Stimulated activated CD8-positive, alpha-beta memory T cell treated with anti-CD3 and anti-CD28 coated beads, Interleukin-4, amount 100 ng/mL, for 1 hour (primary cell): ENCODE results near the gene ANKH.

Experiments
- DNase-seq, 2 donors: peaks; one replicate each; pipeline ENCODE4 v3.0.0-alpha.2; 2020; ENCODE audit warnings: low read depth in 2 of 2, low spot score in 1 of 2

ANKH gene

DNA sequence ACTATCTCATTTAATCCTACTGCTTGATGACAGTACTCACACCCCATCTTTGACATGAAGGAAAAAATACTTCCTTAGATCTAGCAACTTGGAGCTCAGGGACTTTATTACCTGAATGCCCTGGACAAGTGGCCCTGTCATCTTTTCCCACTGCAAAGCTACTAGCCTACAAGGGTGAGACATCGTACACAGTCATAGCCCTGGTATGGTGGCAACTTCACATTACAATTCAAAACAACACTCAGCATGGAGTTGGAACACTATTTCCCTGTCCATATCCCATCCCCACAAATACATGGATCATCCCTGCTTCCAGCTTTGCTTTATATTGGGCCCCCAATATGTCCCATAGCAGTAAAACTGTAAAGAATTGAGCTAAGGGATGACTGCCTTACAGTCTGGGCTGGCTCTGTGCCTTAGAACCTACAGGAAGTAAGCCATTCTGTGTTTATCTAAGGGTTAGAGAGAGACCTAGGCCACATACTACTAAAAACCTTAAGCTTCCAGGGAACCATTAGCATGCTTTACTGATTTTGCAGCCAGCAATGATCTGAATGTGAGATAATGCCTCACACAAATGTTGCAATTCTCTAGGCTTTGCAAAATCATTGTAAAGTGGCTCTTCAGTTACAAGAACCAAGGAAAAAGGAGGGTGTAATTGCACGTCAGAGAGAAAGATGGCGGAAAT is 151.2 kb downstream of the ANKH start:
- DNase-seq: no peak

DNA sequence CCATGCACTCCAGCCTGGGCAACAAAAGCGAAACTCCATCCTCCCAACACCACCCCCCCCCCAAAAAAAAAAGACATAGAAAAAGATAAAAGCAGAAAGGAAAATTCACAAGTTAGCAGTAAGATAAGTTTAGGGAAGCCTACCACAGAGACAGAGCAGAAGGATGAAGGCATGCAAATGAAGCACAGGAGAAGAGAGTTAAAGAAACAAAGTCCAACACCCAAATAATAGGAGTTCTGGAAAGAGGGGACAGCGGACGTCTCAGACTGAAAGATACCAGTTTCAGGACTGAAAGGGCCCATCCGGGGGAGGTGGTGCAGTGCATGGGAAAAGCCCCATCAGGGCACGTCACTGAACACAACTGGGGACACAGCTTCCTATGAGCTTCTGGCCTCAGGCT is 152.8 kb downstream of the ANKH start:
- no peak for DNase-seq

- no peak for DNase-seq
Observed at GRCh38 chr5:14716755-14717752, 154.5 kb downstream of the ANKH start.

DNA sequence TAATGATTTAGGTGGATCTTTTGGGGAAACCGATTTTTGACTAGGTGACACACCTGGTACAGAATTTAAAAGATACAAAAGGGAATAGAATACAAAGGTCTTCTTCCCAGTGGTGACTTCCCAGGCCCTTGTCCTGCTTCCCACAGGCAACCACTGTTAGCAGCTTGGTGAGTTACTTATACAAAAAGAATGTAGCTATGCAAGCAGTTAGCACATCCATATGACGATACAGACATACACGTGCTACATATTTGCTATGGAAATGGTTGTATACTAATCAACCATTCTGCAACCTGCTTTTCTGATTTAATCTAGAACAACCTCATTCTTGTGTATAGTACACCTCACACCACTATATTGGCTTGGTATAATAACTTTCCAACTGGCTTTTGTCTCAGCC is 156.1 kb downstream of the ANKH start:
- no peak for DNase-seq

DNA sequence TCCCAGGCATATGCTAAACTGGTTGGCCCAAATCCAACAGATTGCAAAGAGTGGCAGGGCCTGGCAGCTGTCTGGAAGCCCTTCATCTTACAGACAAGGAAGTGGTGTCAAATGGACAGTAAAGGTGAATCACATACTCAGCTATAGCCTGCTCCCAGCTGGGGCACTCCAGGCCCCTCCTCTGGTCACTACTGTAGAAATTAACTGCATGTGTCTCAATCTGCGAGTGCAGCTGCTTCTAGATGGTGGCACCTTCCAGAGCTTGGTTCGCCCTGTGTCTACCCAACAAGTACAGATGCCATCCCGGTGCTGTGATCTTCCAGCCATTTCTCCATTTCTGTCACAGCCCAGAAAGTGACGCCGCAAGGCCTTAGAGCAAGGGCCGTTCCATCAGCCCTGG is 156.9 kb downstream of the ANKH start:
- DNase-seq: no peak

GRCh38 chr5:14713476-14714390 is 157.8 kb downstream of the ANKH start:
- no peak for DNase-seq

- no peak for DNase-seq
Observed at GRCh38 chr5:14712666-14713065, 158.9 kb downstream of the ANKH start.

- DNase-seq: no peak
Observed at GRCh38 chr5:14712131-14712530, 159.4 kb downstream of the ANKH start.

DNA sequence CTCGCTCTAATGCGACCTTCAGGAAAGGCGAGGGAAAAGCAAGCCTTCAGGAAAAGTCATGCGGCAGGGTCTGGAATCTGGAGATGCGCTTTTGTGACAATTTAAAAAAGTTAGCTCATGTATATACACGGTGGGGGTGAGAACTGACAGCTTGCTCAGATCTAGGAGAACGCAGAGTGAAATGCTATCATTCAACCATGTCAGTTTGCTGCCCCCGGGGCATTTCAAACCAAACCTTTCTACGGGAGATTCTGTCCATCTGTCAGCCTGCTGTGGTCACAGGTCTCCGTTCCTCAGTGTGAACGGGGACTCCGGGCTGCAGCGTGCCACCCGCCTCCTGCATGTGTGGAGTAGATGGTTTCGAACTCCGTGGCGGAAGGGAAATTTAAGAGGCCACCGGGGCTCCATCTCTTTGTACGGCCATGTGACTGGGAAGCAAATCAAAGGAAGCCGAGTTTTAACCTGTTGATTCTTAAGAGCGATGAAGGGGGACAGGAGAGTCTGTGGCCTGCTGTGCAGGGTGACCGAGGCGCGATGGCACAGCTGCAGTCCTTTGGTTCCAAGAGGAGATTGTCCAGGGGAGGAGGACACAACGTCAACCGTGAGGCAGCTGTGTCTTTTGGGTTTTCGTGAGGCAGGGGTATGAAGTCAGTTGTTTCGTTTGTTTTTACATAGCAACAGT is 161.1 kb downstream of the ANKH start:
- no peak for DNase-seq

GRCh38 chr5:14708551-14708950 is 163.0 kb downstream of the ANKH start:
- no peak for DNase-seq

DNA sequence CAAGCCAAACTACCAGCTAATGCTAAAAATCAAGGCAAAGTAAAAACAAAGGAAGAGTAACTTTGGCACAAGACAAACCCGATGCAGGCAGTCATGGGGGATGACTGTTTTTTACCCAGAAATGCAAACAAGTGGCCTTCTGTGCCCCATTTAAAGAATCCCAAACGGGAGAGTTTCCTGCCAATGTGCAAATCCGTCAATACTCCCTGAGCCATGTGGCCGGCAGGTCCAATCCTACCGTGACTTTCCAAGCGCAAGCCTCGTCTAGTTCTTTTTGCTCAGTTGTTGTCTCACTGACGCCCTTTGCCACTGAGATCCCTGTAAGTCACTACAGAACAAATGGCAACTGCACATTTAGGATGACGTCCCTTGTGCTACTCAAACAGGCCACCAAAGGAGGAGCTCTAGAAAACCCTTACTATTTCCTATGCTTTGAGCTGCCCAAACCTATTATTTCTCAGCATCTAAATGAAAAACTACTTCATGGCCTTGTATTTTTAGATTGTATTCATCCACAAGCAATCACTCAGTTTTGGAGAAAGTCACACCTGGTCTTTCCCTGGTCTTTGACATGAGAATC is 163.7 kb downstream of the ANKH start:
- DNase-seq: no peak

DNA sequence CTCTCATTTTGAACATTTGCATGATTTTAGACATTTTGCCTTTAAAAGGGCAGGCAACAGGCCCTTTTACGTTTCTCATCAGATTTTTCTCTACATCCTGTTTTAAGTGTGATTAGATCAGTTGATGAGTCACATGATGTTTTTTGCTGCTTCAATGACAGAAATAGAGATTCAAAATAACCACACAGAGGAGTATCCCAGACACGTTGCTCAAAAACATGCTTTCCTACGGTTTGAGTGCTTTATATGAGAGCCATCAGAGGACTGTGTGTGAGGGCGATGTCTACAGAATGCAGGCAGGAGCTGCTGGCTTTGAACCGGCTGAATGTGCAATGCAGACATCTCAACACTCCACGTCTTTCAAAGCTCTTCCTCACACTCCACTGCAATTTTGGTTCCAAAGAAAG is 165.0 kb downstream of the ANKH start:
- DNase-seq: no peak

GRCh38 chr5:14705556-14705955 is 166.0 kb downstream of the ANKH start:
- DNase-seq: no peak

- no peak for DNase-seq
Observed at GRCh38 chr5:14702238-14702839, 169.2 kb downstream of the ANKH start.

GRCh38 chr5:14701556-14701955 is 170.0 kb downstream of the ANKH start:
- no peak for DNase-seq

- DNase-seq: no peak
Observed at GRCh38 chr5:14700478-14701436, 170.8 kb downstream of the ANKH start.

- DNase-seq: no peak
Observed at GRCh38 chr5:14699807-14700400, 171.7 kb downstream of the ANKH start.

GRCh38 chr5:14699159-14699558 is 172.4 kb downstream of the ANKH start:
- no peak for DNase-seq
